Endothelial cell of umbilical vein (primary cell): ENCODE data around the gene MRM1. TPM values are rescaled to one million over a fixed set of nuclear protein-coding genes. Genes with fewer than 3 reads are reported as not detected.

ENCODE experiments used
- BruUV-seq: library from RNA; stranded (reverse); fragments of 400-500 nt; replicated peaks from 2 replicates; lab custom pipeline; 2021; lab: Mats Ljungman, UMichigan
- CTCF ChIA-PET: fragments of 300-600, 350-600 bp; sonication (Branson Sonifier 250); formaldehyde crosslinking; loops from one replicate; lab custom pipeline; 2021; ENCODE audit warnings: antibody characterized with exemption, inconsistent platforms; lab: Charles Lee
- POLR2A ChIA-PET: fragments of 300-600, 350-600 bp; sonication (Branson Sonifier 250); formaldehyde crosslinking; loops from one replicate; lab custom pipeline; 2021; ENCODE audit warnings: antibody characterized with exemption, inconsistent platforms; lab: Charles Lee
- DNase-seq: peaks from one replicate; pipeline ENCODE4 v3.0.0-alpha.2; 2011; ENCODE audit warnings: low read depth, low spot score
- FAIRE-seq: peaks from 2 replicates; lab custom pipeline; 2011; peaks lifted over from hg19 to GRCh38; lab: Jason Lieb, UNC
- H2AFZ ChIP-seq: 2 replicates; pipeline ENCODE4 v1.6.0; 2012; ENCODE audit warnings: low read depth, low read length, control low read depth, inconsistent platforms
- H3K27ac ChIP-seq: 2 replicates; pipeline ENCODE4 v1.5.1; 2011; ENCODE audit warnings: low read depth, mild to moderate bottlenecking, control low read depth, low read length, moderate library complexity; ENCODE audit not compliant: insufficient read depth
- H3K27me3 ChIP-seq, 2 experiments: 2 replicates each; pipeline versions ENCODE4 v1.6.0 to v1.6.1; 2011; ENCODE audit warnings: low read length in 2 of 2, mixed read lengths in 1 of 2; ENCODE audit not compliant: control insufficient read depth in 2 of 2, insufficient read depth in 2 of 2
- H3K36me3 ChIP-seq, 2 experiments: 2 replicates in 1 of 2; 3 replicates in 1 of 2; pipeline ENCODE4 v1.5.1; 2011; ENCODE audit warnings: low read length in 2 of 2, mild to moderate bottlenecking in 1 of 2, moderate library complexity in 1 of 2; ENCODE audit not compliant: control insufficient read depth in 2 of 2, insufficient read depth in 2 of 2; ENCODE audit errors: extremely low read depth in 1 of 2
- H3K4me1 ChIP-seq: 3 replicates; pipeline ENCODE4 v1.5.1; 2011; ENCODE audit warnings: mild to moderate bottlenecking, low read length; ENCODE audit not compliant: control insufficient read depth, insufficient read depth; ENCODE audit errors: extremely low read depth
- H3K4me2 ChIP-seq: 2 replicates; pipeline ENCODE4 v1.6.1; 2011; ENCODE audit warnings: low read length, control low read depth, mixed read lengths; ENCODE audit not compliant: insufficient read depth
- H3K4me3 ChIP-seq, 3 experiments: fragments of 200-600 bp in 1 of 3; sonication (generic), shearing (Covaris generic) in 1 of 3; replicated peaks in 1 of 3; 2 replicates each; pipeline ENCODE4 v1.5.1; 2011 to 2016; ENCODE audit warnings: control low read depth in 3 of 3, low read length in 3 of 3, mild to moderate bottlenecking in 2 of 3, inconsistent platforms in 1 of 3, low read depth in 1 of 3, moderate library complexity in 1 of 3; ENCODE audit not compliant: insufficient read depth in 1 of 3
- H3K79me2 ChIP-seq: 2 replicates; pipeline ENCODE4 v1.6.0; 2012; ENCODE audit warnings: low read length, inconsistent platforms; ENCODE audit not compliant: control insufficient read depth, insufficient read depth
- H3K9ac ChIP-seq: replicated peaks from 2 replicates; pipeline ENCODE3; 2011; ENCODE audit warnings: low read length, control low read depth; ENCODE audit not compliant: insufficient read depth; ENCODE audit errors: extremely low read depth
- H3K9me1 ChIP-seq: replicated peaks from 3 replicates; pipeline ENCODE4 v1.6.0; 2011; ENCODE audit warnings: mild to moderate bottlenecking, low read length; ENCODE audit not compliant: control insufficient read depth, insufficient read depth; ENCODE audit errors: extremely low read depth
- H3K9me3 ChIP-seq: replicated peaks from 2 replicates; pipeline ENCODE4 v1.5.1; 2012; ENCODE audit warnings: low read length, inconsistent platforms; ENCODE audit not compliant: control insufficient read depth, insufficient read depth
- H4K20me1 ChIP-seq: replicated peaks from 2 replicates; pipeline ENCODE3; 2011; ENCODE audit warnings: mild to moderate bottlenecking, low read length; ENCODE audit not compliant: control insufficient read depth, insufficient read depth; ENCODE audit errors: extremely low read depth
- CTCF ChIP-seq, 2 donors: IDR thresholded peaks; 1 replicate in 1 of 2; 2 replicates in 1 of 2; pipeline ENCODE4 v1.5.1; 2011; ENCODE audit warnings: low read length in 2 of 2, mild to moderate bottlenecking in 2 of 2, moderate library complexity in 2 of 2, control low read depth in 1 of 2, inconsistent platforms in 1 of 2, low read depth in 1 of 2; ENCODE audit not compliant: insufficient read depth in 1 of 2; ENCODE audit errors: extremely low read depth in 1 of 2
- EZH2 ChIP-seq: IDR thresholded peaks from 2 replicates; pipeline ENCODE4 v1.6.1; 2012; ENCODE audit warnings: borderline replicate concordance, low read depth, mild to moderate bottlenecking, moderate library complexity, low read length, inconsistent platforms; ENCODE audit not compliant: severe bottlenecking
- FOS ChIP-seq: IDR thresholded peaks from 2 replicates; pipeline ENCODE4 v1.6.1; 2011; ENCODE audit warnings: mild to moderate bottlenecking, low read length, moderate library complexity, borderline replicate concordance; ENCODE audit not compliant: insufficient read depth
- GATA2 ChIP-seq: IDR thresholded peaks from 2 replicates; pipeline ENCODE4 v1.7.0; 2011; ENCODE audit warnings: low read depth, mild to moderate bottlenecking, moderate library complexity, mixed read lengths, low read length; ENCODE audit not compliant: insufficient read length, insufficient read depth
- JUN ChIP-seq: IDR thresholded peaks from 2 replicates; pipeline ENCODE4 v1.6.1; 2011; ENCODE audit warnings: borderline replicate concordance, low read depth; ENCODE audit not compliant: insufficient read length, insufficient read depth
- MYC ChIP-seq: IDR thresholded peaks from one replicate; pipeline ENCODE4 v1.6.1; 2011; ENCODE audit warnings: mild to moderate bottlenecking, low read depth, low read length
- POLR2A ChIP-seq: IDR thresholded peaks from 2 replicates; pipeline ENCODE4 v1.6.1; 2012; ENCODE audit warnings: low read depth, mild to moderate bottlenecking, control low read depth, low read length
- POLR2AphosphoS5 ChIP-seq: IDR thresholded peaks from 2 replicates; pipeline ENCODE4 v1.6.1; 2012; ENCODE audit warnings: low read depth, mild to moderate bottlenecking, control low read depth, low read length, moderate library complexity; ENCODE audit not compliant: insufficient read depth
- dilution Hi-C: fragments of 300-500 bp; cut with MboI; formaldehyde crosslinking; loops from one replicate; pipeline ENCODE4 v1.15.0; 2019; ENCODE audit warnings: low sequenced_read_pairs; ENCODE audit not compliant: extremely low pct_ligation_motif_present
- intact Hi-C: fragments of 100-400 bp; cut with micrococcal nuclease; formaldehyde crosslinking; loops from one replicate; pipeline ENCODE4 v1.10.0; 2022
- polyA plus RNA-seq, 4 experiments: library from polyadenylated mRNA; depleted of rRNA in 3 of 4; stranded (reverse) in 3 of 4; unstranded in 1 of 4; fragments of >200 nt; gene quantifications; 2 replicates each; pipeline versions ENCODE4 v1.2.1 to v1.2.3, GENCODE V29; 2011 to 2012; ENCODE audit warnings: missing spikeins in 1 of 4
- total RNA-seq: library from RNA; stranded (reverse); gene quantifications from 2 replicates; pipeline ENCODE4 v1.2.3, GENCODE V29; 2021

The MRM1 gene
- total and polyA plus RNA-seq, 2 donors (not counting 3 experiments of a cell fraction or from before 2014, with no cell fraction given) = 3.7 to 5.9 TPM

DNA sequence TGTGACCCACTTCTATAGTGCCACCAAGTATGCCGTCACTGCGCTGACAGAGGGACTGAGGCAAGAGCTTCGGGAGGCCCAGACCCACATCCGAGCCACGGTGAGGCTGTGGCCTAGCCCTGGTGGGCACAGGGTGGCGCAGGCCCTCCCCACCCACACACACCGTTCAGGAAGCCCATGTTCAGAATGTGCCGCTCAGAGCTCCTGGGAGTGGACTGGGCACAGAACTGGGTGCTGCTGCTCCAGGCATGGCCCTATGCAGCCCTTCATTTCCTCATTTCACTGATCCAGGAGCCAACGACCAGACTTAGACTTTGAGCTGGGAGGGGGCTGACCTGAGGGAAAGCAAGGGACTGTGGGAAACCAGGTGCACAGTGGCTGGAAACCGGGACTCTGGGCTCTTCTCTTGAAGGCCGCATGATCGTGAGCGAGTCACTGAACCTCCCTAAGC lies 2.4 kb upstream of the MRM1 start:
- dilution Hi-C loops = no loop called here
- peaks cover 16% of the 10 kb centered on the region for H3K79me2 ChIP-seq
- FAIRE-seq = no peak
- H4K20me1 ChIP-seq = no peaks in the 10 kb centered on the region
- ChIA-PET POLR2A (no interaction called here), CTCF (interaction anchor here (1.1 kb wide), 1 partner anchor 774 kb away, joined by 4 read pairs; no protein-coding TSS in a partner anchor)
- no peaks in the 10 kb centered on the region for H3K27me3 ChIP-seq
- H3K4me3 ChIP-seq = no peak overlapping the region
- H2AFZ ChIP-seq = no peak overlapping the region
- intact Hi-C loops = no loop called here
- no TSS peak for BruUV-seq
- no peak overlapping the region for H3K27ac ChIP-seq
- no peak for DNase-seq
- H3K9ac ChIP-seq = no peak overlapping the region
- no peaks in the 10 kb centered on the region for H3K9me3 ChIP-seq
- H3K9me1 ChIP-seq = no peaks in the 10 kb centered on the region
- H3K4me2 ChIP-seq = no peak overlapping the region
- no peak for TF ChIP-seq MYC
- TF ChIP-seq GATA2 = no peak
- TF ChIP-seq CTCF (IDR thresholded peaks at IDR 0.05; ENCODE audit: extremely low read depth in 1 of 2, insufficient read depth in 1 of 2, low read depth in 1 of 2, low read length in 2 of 2) = no peak
- TF ChIP-seq POLR2A = no peak
- no peak for TF ChIP-seq EZH2
- TF ChIP-seq FOS = no peak
- no peak for TF ChIP-seq JUN
- no peak for TF ChIP-seq POLR2AphosphoS5
- no peaks in the 10 kb centered on the region for H3K36me3 ChIP-seq
- peaks cover 16% of the 10 kb centered on the region for H3K4me1 ChIP-seq
